B cell (primary cell): ENCODE results near the gene SEC63.

Experiments
- CTCF ChIP-seq: fragments of 200-600 bp; IDR thresholded peaks from one replicate; pipeline ENCODE4 v1.8.0; 2022; ENCODE audit warnings: antibody characterized with exemption, mild to moderate bottlenecking
- EZH2 ChIP-seq: IDR thresholded peaks from 2 replicates; pipeline ENCODE4 v1.6.1; 2012; ENCODE audit warnings: borderline replicate concordance, low read depth, mild to moderate bottlenecking, moderate library complexity, low read length; ENCODE audit not compliant: insufficient read depth, poor library complexity, severe bottlenecking

GRCh38 chr6:107853230-107853629, 104.8 kb downstream of the SEC63 start:
- TF ChIP-seq CTCF (no peak), EZH2 (no peak)
